GM23338 (cell line): ENCODE measurements around the gene ZNF853.

ENCODE experiments used
- CREB1 ChIP-seq: fragments of 250-450 bp; sonication (Bioruptor Pico); IDR thresholded peaks from 2 replicates; pipeline ENCODE4 v1.5.0; 2020; ENCODE audit warnings: low read depth, mild to moderate bottlenecking, moderate library complexity
- EZH2 ChIP-seq: fragments of 200-600 bp; sonication (generic); IDR thresholded peaks from one replicate; pipeline ENCODE4 v1.8.0; 2017; ENCODE audit warnings: antibody characterized with exemption, mild to moderate bottlenecking, low read depth; ENCODE audit not compliant: unreplicated experiment
- EZH2phosphoT487 ChIP-seq: fragments of 200-600 bp; sonication (generic); IDR thresholded peaks from one replicate; pipeline ENCODE4 v1.8.1; 2018; ENCODE audit warnings: antibody characterized with exemption; ENCODE audit not compliant: unreplicated experiment
- POLR2AphosphoS5 ChIP-seq: IDR thresholded peaks from 2 replicates; pipeline ENCODE4 v1.6.1; 2016; ENCODE audit warnings: antibody characterized with exemption, low read depth
- STAT1 ChIP-seq: IDR thresholded peaks from one replicate; pipeline ENCODE4 v1.6.1; 2016; ENCODE audit warnings: antibody characterized with exemption; ENCODE audit not compliant: unreplicated experiment
- ZNF331 ChIP-seq: fragments of 250-450 bp; sonication (Bioruptor Pico); IDR thresholded peaks from 2 replicates; pipeline ENCODE4 v1.5.0; 2020; ENCODE audit warnings: low read depth, mild to moderate bottlenecking, moderate library complexity
- TF ChIP-seq, protein P1 (sequence below), 2 experiments: fragments of 200-600 bp in 1 of 2; sonication (generic) in 1 of 2; conservative IDR thresholded peaks; 2 replicates each; pipeline versions ENCODE4 v1.5.1 to v1.6.1; 2016 to 2017; ENCODE audit warnings: antibody characterized with exemption in 2 of 2, low read depth in 2 of 2, mild to moderate bottlenecking in 2 of 2, moderate library complexity in 1 of 2
- TF ChIP-seq, protein P2 (sequence below): IDR thresholded peaks from one replicate; pipeline ENCODE4 v1.6.1; 2018; ENCODE audit warnings: antibody characterized with exemption; ENCODE audit not compliant: unreplicated experiment

DNA sequence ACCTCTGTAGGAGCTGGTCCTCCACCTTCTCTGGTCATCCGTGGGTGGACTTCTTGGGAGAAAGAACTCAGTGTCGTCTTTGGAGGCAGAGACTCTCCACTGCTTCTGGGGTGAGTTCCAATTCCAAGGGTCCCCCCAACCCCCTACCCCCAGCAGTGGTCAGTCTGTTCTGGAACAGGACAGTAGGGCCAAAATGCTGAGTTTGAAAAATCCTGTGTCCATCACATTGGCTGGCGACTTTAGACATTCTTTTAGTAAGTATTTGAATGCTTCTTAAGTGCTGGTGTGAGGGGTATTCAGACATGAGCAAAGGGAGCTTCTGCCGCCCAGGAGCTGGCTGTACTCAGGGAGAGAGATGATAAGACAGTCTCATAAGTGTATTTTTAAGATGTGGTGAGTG is 23.6 kb downstream of the ZNF853 start:
- TF ChIP-seq, protein P1, sequence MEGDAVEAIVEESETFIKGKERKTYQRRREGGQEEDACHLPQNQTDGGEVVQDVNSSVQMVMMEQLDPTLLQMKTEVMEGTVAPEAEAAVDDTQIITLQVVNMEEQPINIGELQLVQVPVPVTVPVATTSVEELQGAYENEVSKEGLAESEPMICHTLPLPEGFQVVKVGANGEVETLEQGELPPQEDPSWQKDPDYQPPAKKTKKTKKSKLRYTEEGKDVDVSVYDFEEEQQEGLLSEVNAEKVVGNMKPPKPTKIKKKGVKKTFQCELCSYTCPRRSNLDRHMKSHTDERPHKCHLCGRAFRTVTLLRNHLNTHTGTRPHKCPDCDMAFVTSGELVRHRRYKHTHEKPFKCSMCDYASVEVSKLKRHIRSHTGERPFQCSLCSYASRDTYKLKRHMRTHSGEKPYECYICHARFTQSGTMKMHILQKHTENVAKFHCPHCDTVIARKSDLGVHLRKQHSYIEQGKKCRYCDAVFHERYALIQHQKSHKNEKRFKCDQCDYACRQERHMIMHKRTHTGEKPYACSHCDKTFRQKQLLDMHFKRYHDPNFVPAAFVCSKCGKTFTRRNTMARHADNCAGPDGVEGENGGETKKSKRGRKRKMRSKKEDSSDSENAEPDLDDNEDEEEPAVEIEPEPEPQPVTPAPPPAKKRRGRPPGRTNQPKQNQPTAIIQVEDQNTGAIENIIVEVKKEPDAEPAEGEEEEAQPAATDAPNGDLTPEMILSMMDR (conservative IDR thresholded peaks at IDR 0.05; ENCODE audit: low read depth in 2 of 2) = no peak
- no peak for TF ChIP-seq ZNF331 (CRISPR knock-in tag)
- no peak for TF ChIP-seq EZH2
- no peak for TF ChIP-seq CREB1 (CRISPR knock-in tag)
- TF ChIP-seq POLR2AphosphoS5 = no peak
- TF ChIP-seq, protein P2, sequence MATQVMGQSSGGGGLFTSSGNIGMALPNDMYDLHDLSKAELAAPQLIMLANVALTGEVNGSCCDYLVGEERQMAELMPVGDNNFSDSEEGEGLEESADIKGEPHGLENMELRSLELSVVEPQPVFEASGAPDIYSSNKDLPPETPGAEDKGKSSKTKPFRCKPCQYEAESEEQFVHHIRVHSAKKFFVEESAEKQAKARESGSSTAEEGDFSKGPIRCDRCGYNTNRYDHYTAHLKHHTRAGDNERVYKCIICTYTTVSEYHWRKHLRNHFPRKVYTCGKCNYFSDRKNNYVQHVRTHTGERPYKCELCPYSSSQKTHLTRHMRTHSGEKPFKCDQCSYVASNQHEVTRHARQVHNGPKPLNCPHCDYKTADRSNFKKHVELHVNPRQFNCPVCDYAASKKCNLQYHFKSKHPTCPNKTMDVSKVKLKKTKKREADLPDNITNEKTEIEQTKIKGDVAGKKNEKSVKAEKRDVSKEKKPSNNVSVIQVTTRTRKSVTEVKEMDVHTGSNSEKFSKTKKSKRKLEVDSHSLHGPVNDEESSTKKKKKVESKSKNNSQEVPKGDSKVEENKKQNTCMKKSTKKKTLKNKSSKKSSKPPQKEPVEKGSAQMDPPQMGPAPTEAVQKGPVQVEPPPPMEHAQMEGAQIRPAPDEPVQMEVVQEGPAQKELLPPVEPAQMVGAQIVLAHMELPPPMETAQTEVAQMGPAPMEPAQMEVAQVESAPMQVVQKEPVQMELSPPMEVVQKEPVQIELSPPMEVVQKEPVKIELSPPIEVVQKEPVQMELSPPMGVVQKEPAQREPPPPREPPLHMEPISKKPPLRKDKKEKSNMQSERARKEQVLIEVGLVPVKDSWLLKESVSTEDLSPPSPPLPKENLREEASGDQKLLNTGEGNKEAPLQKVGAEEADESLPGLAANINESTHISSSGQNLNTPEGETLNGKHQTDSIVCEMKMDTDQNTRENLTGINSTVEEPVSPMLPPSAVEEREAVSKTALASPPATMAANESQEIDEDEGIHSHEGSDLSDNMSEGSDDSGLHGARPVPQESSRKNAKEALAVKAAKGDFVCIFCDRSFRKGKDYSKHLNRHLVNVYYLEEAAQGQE = no peak
- TF ChIP-seq STAT1 = no peak
- no peak for TF ChIP-seq EZH2phosphoT487
